GM19099 (cell line): ENCODE measurements around the gene FOLR3.

ENCODE experiments used
- POLR2A ChIP-seq: IDR thresholded peaks from 3 replicates; pipeline ENCODE4 v1.6.1; 2011; ENCODE audit warnings: low read depth; ENCODE audit not compliant: insufficient read length; ENCODE audit errors: extremely low read depth

Gene FOLR3

GRCh38 chr11:72138821-72139390, 3.4 kb downstream of the FOLR3 start:
- TF ChIP-seq POLR2A, result no peak

- TF ChIP-seq POLR2A, result no peak
These were observed 4.0 kb downstream of the FOLR3 start for GRCh38 chr11:72139500-72139899.

- TF ChIP-seq POLR2A, result no peak
These were observed 5.1 kb downstream of the FOLR3 start for GRCh38 chr11:72140661-72141060.

GRCh38 chr11:72141066-72141465, 5.5 kb downstream of the FOLR3 start:
- TF ChIP-seq POLR2A, result no peak

- TF ChIP-seq POLR2A, result no peak
These were observed 9.5 kb downstream of the FOLR3 start for GRCh38 chr11:72144807-72145565.

- no peak for TF ChIP-seq POLR2A
These were observed 11.1 kb downstream of the FOLR3 start for GRCh38 chr11:72146625-72147024.

GRCh38 chr11:72150882-72151281, 15.4 kb downstream of the FOLR3 start:
- no peak for TF ChIP-seq POLR2A

GRCh38 chr11:72154816-72155215, 19.3 kb downstream of the FOLR3 start:
- TF ChIP-seq POLR2A, result no peak

GRCh38 chr11:72155751-72156150, 20.2 kb downstream of the FOLR3 start:
- no peak for TF ChIP-seq POLR2A

- no peak for TF ChIP-seq POLR2A
These were observed 21.6 kb downstream of the FOLR3 start for GRCh38 chr11:72157131-72157530.

- TF ChIP-seq POLR2A, result no peak
These were observed 24.8 kb downstream of the FOLR3 start for GRCh38 chr11:72160319-72160718.

GRCh38 chr11:72162891-72163492, 27.5 kb downstream of the FOLR3 start:
- TF ChIP-seq POLR2A, result no peak

- TF ChIP-seq POLR2A, result no peak
These were observed 37.8 kb downstream of the FOLR3 start for GRCh38 chr11:72173291-72173690.

- TF ChIP-seq POLR2A, result no peak
These were observed 39.0 kb downstream of the FOLR3 start for GRCh38 chr11:72174302-72175070.

GRCh38 chr11:72177656-72178055, 42.1 kb downstream of the FOLR3 start:
- no peak for TF ChIP-seq POLR2A

GRCh38 chr11:72179049-72179803, 43.7 kb downstream of the FOLR3 start:
- no peak for TF ChIP-seq POLR2A
